Cardiac muscle cell (in vitro differentiated cells and primary cell): Measurements from ENCODE around the gene GSC. TPM values are rescaled to one million over a fixed set of nuclear protein-coding genes. Genes with fewer than 3 reads are reported as not detected.

Experiments used
- DNase-seq, 2 donors: peaks; one replicate each; pipeline versions ENCODE4 v3.0.0 to v3.0.0-alpha.2; 2010 to 2017; ENCODE audit warnings: low read depth in 1 of 2, low spot score in 1 of 2
- H3K27ac ChIP-seq: fragments of 200-600 bp; sonication (generic); 2 replicates; pipeline ENCODE4 v1.5.1; 2016
- H3K27me3 ChIP-seq: fragments of 200-600 bp; sonication (generic); 2 replicates; pipeline ENCODE4 v1.6.0; 2016; ENCODE audit warnings: control low read depth
- H3K36me3 ChIP-seq: fragments of 200-600 bp; sonication (generic); 2 replicates; pipeline ENCODE4 v1.5.1; 2016; ENCODE audit warnings: control low read depth
- H3K4me1 ChIP-seq: fragments of 200-600 bp; sonication (generic); 2 replicates; pipeline ENCODE4 v1.8.1; 2017; ENCODE audit warnings: low read depth, mild to moderate bottlenecking, mixed run types
- H3K4me3 ChIP-seq: fragments of 200-600 bp; sonication (generic); 2 replicates; pipeline ENCODE4 v1.5.1; 2016; ENCODE audit warnings: mild to moderate bottlenecking
- H3K9me3 ChIP-seq: fragments of 200-600 bp; sonication (generic); 2 replicates; pipeline ENCODE4 v1.5.1; 2017; ENCODE audit warnings: low read depth, mild to moderate bottlenecking, control low read depth
- polyA plus RNA-seq: library from polyadenylated mRNA; unstranded; fragments of >200 nt; fragmentation: Nextera tagmentation; extraction: Ambion mirVana; gene quantifications from 2 replicates; pipeline ENCODE4 v1.2.1, GENCODE V29; 2016
- total RNA-seq: library from RNA; depleted of rRNA; stranded (reverse); fragments of >200 nt; gene quantifications from 2 replicates; pipeline ENCODE4 v1.2.3, GENCODE V29; 2016
- TF ChIP-seq, protein P1 (sequence below): IDR thresholded peaks from 2 replicates; pipeline ENCODE4 v1.5.1; 2012; ENCODE audit warnings: low read depth, mild to moderate bottlenecking, low read length

The GSC gene
- total and polyA plus RNA-seq, 2 experiments from 2014 or later, result 0.24 to 1.2 TPM

GRCh38 chr14:94756310-94756882 is 13.5 kb downstream of the GSC start:
- Histone ChIP-seq H3K4me1 (no peaks in the 10 kb centered on the region), H3K4me3 (no peak overlapping the region), H3K27ac (no peak overlapping the region), H3K27me3 (peaks cover 10% of the 10 kb centered on the region), H3K9me3 (no peaks in the 10 kb centered on the region), H3K36me3 (no peaks in the 10 kb centered on the region)
- DNase-seq, result no peak
- TF ChIP-seq, protein P1, sequence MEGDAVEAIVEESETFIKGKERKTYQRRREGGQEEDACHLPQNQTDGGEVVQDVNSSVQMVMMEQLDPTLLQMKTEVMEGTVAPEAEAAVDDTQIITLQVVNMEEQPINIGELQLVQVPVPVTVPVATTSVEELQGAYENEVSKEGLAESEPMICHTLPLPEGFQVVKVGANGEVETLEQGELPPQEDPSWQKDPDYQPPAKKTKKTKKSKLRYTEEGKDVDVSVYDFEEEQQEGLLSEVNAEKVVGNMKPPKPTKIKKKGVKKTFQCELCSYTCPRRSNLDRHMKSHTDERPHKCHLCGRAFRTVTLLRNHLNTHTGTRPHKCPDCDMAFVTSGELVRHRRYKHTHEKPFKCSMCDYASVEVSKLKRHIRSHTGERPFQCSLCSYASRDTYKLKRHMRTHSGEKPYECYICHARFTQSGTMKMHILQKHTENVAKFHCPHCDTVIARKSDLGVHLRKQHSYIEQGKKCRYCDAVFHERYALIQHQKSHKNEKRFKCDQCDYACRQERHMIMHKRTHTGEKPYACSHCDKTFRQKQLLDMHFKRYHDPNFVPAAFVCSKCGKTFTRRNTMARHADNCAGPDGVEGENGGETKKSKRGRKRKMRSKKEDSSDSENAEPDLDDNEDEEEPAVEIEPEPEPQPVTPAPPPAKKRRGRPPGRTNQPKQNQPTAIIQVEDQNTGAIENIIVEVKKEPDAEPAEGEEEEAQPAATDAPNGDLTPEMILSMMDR, result no peak

GRCh38 chr14:94754391-94754942 is 15.4 kb downstream of the GSC start:
- DNase-seq, result no peak
- TF ChIP-seq, protein P1, result no peak
- Histone ChIP-seq H3K9me3 (no peaks in the 10 kb centered on the region), H3K4me3 (no peak overlapping the region), H3K27me3 (peaks cover 15% of the 10 kb centered on the region), H3K36me3 (no peaks in the 10 kb centered on the region), H3K27ac (no peak overlapping the region), H3K4me1 (no peaks in the 10 kb centered on the region)

- peaks cover 15% of the 10 kb centered on the region for H3K27me3 ChIP-seq
- TF ChIP-seq, protein P1, result no peak
- no peak overlapping the region for H3K27ac ChIP-seq
- H3K36me3 ChIP-seq, result no peaks in the 10 kb centered on the region
- H3K4me1 ChIP-seq, result no peaks in the 10 kb centered on the region
- no peak for DNase-seq
- H3K9me3 ChIP-seq, result no peaks in the 10 kb centered on the region
- no peak overlapping the region for H3K4me3 ChIP-seq
Observed at GRCh38 chr14:94752591-94753436, 17.1 kb downstream of the GSC start.

DNA sequence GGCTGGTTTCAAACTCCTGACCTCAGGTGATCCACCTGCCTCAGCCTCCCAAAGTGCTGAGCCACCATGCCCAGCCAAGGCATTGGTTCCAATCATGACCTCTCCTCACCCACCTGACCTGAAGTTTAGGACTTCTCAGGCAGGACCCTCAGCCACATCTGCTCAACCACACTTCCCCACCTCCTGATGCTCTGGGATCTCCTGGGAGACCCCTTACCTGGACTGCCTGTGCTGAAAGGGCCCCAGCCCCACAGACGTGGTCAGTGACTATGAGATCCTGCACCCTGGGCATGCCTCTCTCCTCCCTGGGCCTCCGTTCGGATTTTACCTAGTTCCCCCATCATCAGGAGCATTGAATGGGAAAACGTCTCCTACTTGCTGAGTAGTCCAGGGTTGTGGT is 18.0 kb downstream of the GSC start:
- H3K36me3 ChIP-seq, result no peaks in the 10 kb centered on the region
- H3K27ac ChIP-seq, result no peak overlapping the region
- peaks cover 15% of the 10 kb centered on the region for H3K27me3 ChIP-seq

GRCh38 chr14:94751321-94751720 is 18.6 kb downstream of the GSC start:
- H3K9me3 ChIP-seq, result no peaks in the 10 kb centered on the region
- H3K36me3 ChIP-seq, result no peaks in the 10 kb centered on the region
- H3K27me3 ChIP-seq, result peaks cover 15% of the 10 kb centered on the region
- no peaks in the 10 kb centered on the region for H3K4me1 ChIP-seq
- TF ChIP-seq, protein P1, result no peak
- no peak overlapping the region for H3K4me3 ChIP-seq
- no peak overlapping the region for H3K27ac ChIP-seq
- DNase-seq, result no peak

More for the DNA sequence above, 18.0 kb downstream of the GSC start:
- no peaks in the 10 kb centered on the region for H3K9me3 ChIP-seq
- no peaks in the 10 kb centered on the region for H3K4me1 ChIP-seq
- no peak for DNase-seq
- TF ChIP-seq, protein P1, result no peak
- no peak overlapping the region for H3K4me3 ChIP-seq
